K562 (cell line): ENCODE data around the gene USP16. TPM values are rescaled to one million over a fixed set of nuclear protein-coding genes. Genes with fewer than 3 reads are reported as not detected.

ENCODE experiments used
- BRD9 ChIP-seq: fragments of 450-650 bp; IDR thresholded peaks from 2 replicates; pipeline ENCODE4 v1.6.1; 2018; ENCODE audit warnings: low read depth; ENCODE audit not compliant: partially characterized antibody
- CAMTA2 ChIP-seq: fragments of 250-450 bp; sonication (Bioruptor Pico); conservative IDR thresholded peaks from 2 replicates; pipeline ENCODE4 v1.5.1; 2022
- ETV6 ChIP-seq, 3 experiments: fragments of 150-350 bp in 1 of 3; sonication (generic) in 1 of 3; formaldehyde crosslinking in 1 of 3; IDR thresholded peaks; 2 replicates each; pipeline versions ENCODE4 v1.6.1 to v1.8.0; 2014 to 2022; ENCODE audit warnings: borderline replicate concordance in 2 of 3, low read depth in 2 of 3, antibody characterized with exemption in 1 of 3, low read length in 1 of 3, mild to moderate bottlenecking in 1 of 3, missing genetic modification reagents in 1 of 3
- FOXJ2 ChIP-seq: fragments of 200-800 bp; sonication (Bioruptor generic); IDR thresholded peaks from 2 replicates; pipeline ENCODE4 v1.6.1; 2016; ENCODE audit warnings: missing genetic modification characterization, missing compliant biosample characterization
- HDAC6 ChIP-seq: IDR thresholded peaks from 2 replicates; pipeline ENCODE4 v1.6.1; 2012; ENCODE audit warnings: low read depth, mild to moderate bottlenecking, control low read depth, inconsistent platforms, low read length, moderate library complexity
- HEY1 ChIP-seq: fragments of 250-450 bp; sonication (Bioruptor Pico); IDR thresholded peaks from 2 replicates; pipeline ENCODE4 v1.5.0; 2020; ENCODE audit warnings: mild to moderate bottlenecking, moderate library complexity, borderline replicate concordance
- KDM4B ChIP-seq, 2 experiments: fragments of 450-650 bp in 1 of 2; sonication (generic) in 1 of 2; IDR thresholded peaks; 2 replicates each; pipeline ENCODE4 v1.6.1; 2016 to 2017; ENCODE audit warnings: borderline replicate concordance in 2 of 2, antibody characterized with exemption in 1 of 2, low read depth in 1 of 2, mild to moderate bottlenecking in 1 of 2
- KDM5B ChIP-seq: fragments of 200-600 bp; sonication (generic); IDR thresholded peaks from 2 replicates; pipeline ENCODE4 v1.6.1; 2012; ENCODE audit warnings: low read depth, mild to moderate bottlenecking, moderate library complexity, low read length, control low read depth, inconsistent platforms; ENCODE audit not compliant: insufficient replicate concordance
- LARP7 ChIP-seq: fragments of 450-650 bp; IDR thresholded peaks from 2 replicates; pipeline ENCODE4 v1.6.1; 2016
- MAFF ChIP-seq: IDR thresholded peaks from 2 replicates; pipeline ENCODE4 v1.6.1; 2012; ENCODE audit warnings: low read length, improper control_type of control experiment
- MAFG ChIP-seq: fragments of 450-650 bp; conservative IDR thresholded peaks from 2 replicates; pipeline ENCODE4 v1.6.1; 2016; ENCODE audit warnings: missing genetic modification characterization, missing compliant biosample characterization
- NR1H2 ChIP-seq: sonication (generic); formaldehyde crosslinking; IDR thresholded peaks from 2 replicates; pipeline ENCODE4 v1.4.0; 2020; ENCODE audit warnings: mild to moderate bottlenecking, missing genetic modification reagents
- PPARD ChIP-seq: fragments of 250-450 bp; sonication (Bioruptor Pico); IDR thresholded peaks from 2 replicates; pipeline ENCODE4 v1.8.0; 2022; ENCODE audit warnings: inconsistent platforms, mild to moderate bottlenecking, moderate library complexity
- TSC22D4 ChIP-seq: fragments of 450-650 bp; IDR thresholded peaks from 2 replicates; pipeline ENCODE4 v1.6.1; 2016; ENCODE audit warnings: missing genetic modification characterization, missing biosample characterization, control low read depth
- ZNF134 ChIP-seq: fragments of 250-450 bp; sonication (Bioruptor Pico); conservative IDR thresholded peaks from 2 replicates; pipeline ENCODE4 v1.4.0; 2020
- ZNF384 ChIP-seq: IDR thresholded peaks from 2 replicates; pipeline ENCODE4 v1.6.1; 2012; ENCODE audit warnings: low read depth, low read length, improper control_type of control experiment
- ZNF57 ChIP-seq: fragments of 450-650 bp; formaldehyde crosslinking; IDR thresholded peaks from 2 replicates; pipeline ENCODE4 v1.4.0; 2020; ENCODE audit warnings: mild to moderate bottlenecking, moderate library complexity
- polyA plus RNA-seq, 8 experiments: library from polyadenylated mRNA; depleted of rRNA in 4 of 8; stranded (reverse) in 5 of 8; unstranded in 3 of 8; fragments of >200 nt; fragmentation: Nextera tagmentation in 2 of 8; fragmentation: Illumina TruSeq in 1 of 8; extraction: Ambion mirVana in 2 of 8; extraction: Trizol in 1 of 8; gene quantifications; 2 replicates each; pipeline versions ENCODE4 v1.2.1 to v1.2.3, GENCODE V29; 2011 to 2014; ENCODE audit warnings: inconsistent platforms in 1 of 8, missing spikeins in 1 of 8
- total RNA-seq, 7 experiments: library from RNA; depleted of rRNA in 6 of 7; stranded (reverse); fragments of >200 nt in 6 of 7; fragmentation: Illumina TruSeq in 2 of 7; extraction: Trizol in 2 of 7; gene quantifications; 2 replicates each; pipeline versions ENCODE4 v1.2.1 to v1.2.3, GENCODE V29; 2011 to 2021; ENCODE audit warnings: low replicate concordance in 1 of 7
- TF ChIP-seq, protein P1 (sequence below): sonication (generic); formaldehyde crosslinking; IDR thresholded peaks from 2 replicates; pipeline ENCODE4 v1.8.0; 2023; ENCODE audit warnings: missing genetic modification reagents, mild to moderate bottlenecking, borderline replicate concordance
- TF ChIP-seq, protein P2 (sequence below): fragments of 250-450 bp; sonication (Bioruptor Pico); IDR thresholded peaks from 2 replicates; pipeline ENCODE4 v1.4.0; 2020; ENCODE audit warnings: mild to moderate bottlenecking
- TF ChIP-seq, protein P3 (sequence below): fragments of 250-450 bp; sonication (Bioruptor Pico); IDR thresholded peaks from 2 replicates; pipeline ENCODE4 v1.6.1; 2021; ENCODE audit warnings: mild to moderate bottlenecking

USP16 gene
- total and polyA plus RNA-seq, 9 of the 15 experiments (the other 6 are each of a cell fraction or from before 2014, with no cell fraction given): 38.4 to 90.9 (median 62.8) TPM

DNA sequence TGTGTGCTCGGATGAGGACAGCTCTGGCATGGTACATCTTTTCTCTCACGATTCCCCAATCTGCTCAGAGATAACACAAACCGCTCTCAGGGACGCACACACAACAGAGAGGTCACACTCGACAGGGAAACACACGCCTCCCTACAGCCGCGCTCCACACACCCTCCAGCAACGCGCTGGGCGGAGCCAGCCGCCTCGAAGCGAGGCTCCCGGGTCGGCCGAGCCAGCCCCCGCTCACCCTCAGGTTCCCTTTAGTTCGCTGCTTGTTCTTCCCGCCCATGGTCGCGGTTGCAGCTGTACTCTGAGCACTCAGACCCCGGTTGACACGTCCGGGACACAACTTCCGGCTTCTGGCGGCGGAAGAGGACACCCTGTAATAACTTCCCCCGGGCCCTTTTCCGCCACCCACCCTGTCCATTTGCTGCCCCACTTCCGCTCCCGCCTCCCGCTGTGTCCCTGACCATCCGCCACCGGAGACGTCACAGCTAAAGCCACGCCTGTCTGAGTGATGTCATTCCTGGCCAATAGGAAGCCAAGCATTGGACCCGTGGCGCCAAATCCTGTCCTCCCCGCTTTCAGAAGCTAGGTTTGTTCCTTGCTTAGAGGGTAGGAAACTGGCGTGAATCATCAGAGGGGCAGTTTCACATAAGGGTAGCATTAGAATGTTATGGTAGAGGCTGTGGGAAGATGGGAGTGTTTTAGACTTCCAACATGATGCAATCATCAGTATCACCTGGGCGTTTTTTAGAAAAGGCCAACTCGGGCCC lies 31.8 kb upstream of the USP16 start, which contains the start of gene LTN1 (continued):
- TF ChIP-seq, protein P1, sequence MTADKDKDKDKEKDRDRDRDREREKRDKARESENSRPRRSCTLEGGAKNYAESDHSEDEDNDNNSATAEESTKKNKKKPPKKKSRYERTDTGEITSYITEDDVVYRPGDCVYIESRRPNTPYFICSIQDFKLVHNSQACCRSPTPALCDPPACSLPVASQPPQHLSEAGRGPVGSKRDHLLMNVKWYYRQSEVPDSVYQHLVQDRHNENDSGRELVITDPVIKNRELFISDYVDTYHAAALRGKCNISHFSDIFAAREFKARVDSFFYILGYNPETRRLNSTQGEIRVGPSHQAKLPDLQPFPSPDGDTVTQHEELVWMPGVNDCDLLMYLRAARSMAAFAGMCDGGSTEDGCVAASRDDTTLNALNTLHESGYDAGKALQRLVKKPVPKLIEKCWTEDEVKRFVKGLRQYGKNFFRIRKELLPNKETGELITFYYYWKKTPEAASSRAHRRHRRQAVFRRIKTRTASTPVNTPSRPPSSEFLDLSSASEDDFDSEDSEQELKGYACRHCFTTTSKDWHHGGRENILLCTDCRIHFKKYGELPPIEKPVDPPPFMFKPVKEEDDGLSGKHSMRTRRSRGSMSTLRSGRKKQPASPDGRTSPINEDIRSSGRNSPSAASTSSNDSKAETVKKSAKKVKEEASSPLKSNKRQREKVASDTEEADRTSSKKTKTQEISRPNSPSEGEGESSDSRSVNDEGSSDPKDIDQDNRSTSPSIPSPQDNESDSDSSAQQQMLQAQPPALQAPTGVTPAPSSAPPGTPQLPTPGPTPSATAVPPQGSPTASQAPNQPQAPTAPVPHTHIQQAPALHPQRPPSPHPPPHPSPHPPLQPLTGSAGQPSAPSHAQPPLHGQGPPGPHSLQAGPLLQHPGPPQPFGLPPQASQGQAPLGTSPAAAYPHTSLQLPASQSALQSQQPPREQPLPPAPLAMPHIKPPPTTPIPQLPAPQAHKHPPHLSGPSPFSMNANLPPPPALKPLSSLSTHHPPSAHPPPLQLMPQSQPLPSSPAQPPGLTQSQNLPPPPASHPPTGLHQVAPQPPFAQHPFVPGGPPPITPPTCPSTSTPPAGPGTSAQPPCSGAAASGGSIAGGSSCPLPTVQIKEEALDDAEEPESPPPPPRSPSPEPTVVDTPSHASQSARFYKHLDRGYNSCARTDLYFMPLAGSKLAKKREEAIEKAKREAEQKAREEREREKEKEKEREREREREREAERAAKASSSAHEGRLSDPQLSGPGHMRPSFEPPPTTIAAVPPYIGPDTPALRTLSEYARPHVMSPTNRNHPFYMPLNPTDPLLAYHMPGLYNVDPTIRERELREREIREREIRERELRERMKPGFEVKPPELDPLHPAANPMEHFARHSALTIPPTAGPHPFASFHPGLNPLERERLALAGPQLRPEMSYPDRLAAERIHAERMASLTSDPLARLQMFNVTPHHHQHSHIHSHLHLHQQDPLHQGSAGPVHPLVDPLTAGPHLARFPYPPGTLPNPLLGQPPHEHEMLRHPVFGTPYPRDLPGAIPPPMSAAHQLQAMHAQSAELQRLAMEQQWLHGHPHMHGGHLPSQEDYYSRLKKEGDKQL (CRISPR knock-in tag): no peak
- no peak; the same call in none of the 2 replicates for TF ChIP-seq ZNF384
- TF ChIP-seq, protein P2, sequence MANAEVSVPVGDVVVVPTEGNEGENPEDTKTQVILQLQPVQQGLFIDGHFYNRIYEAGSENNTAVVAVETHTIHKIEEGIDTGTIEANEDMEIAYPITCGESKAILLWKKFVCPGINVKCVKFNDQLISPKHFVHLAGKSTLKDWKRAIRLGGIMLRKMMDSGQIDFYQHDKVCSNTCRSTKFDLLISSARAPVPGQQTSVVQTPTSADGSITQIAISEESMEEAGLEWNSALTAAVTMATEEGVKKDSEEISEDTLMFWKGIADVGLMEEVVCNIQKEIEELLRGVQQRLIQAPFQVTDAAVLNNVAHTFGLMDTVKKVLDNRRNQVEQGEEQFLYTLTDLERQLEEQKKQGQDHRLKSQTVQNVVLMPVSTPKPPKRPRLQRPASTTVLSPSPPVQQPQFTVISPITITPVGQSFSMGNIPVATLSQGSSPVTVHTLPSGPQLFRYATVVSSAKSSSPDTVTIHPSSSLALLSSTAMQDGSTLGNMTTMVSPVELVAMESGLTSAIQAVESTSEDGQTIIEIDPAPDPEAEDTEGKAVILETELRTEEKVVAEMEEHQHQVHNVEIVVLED (CRISPR knock-in tag): no peak
- peak; percentile 39 for TF ChIP-seq BRD9
- no peak; the same call in 1 of the 2 replicates for TF ChIP-seq HEY1 (CRISPR knock-in tag)
- TF ChIP-seq ETV6 (IDR thresholded peaks at IDR 0.05; ENCODE audit: borderline replicate concordance in 1 of 2, low read depth in 2 of 2, low read length in 1 of 2): peak in 1 of 2 experiments; percentile 58; a peak in 1 of 4 replicates
- TF ChIP-seq ETV6 (CRISPR knock-in tag; IDR thresholded peaks at IDR 0.05; ENCODE audit: borderline replicate concordance): no peak
- no peak for TF ChIP-seq MAFF
- TF ChIP-seq NR1H2: no peak
- no peak for TF ChIP-seq CAMTA2 (CRISPR knock-in tag)
- TF ChIP-seq, protein P3, sequence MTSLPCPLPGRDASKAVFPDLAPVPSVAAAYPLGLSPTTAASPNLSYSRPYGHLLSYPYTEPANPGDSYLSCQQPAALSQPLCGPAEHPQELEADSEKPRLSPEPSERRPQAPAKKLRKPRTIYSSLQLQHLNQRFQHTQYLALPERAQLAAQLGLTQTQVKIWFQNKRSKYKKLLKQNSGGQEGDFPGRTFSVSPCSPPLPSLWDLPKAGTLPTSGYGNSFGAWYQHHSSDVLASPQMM: no peak
- no peak for TF ChIP-seq TSC22D4 (tag)
- TF ChIP-seq HDAC6: peak; percentile 63; the same call in 1 of the 2 replicates
- no peak for TF ChIP-seq PPARD (CRISPR knock-in tag)
- peak; percentile 88 for TF ChIP-seq KDM5B
- no peak for TF ChIP-seq FOXJ2
- TF ChIP-seq KDM4B (IDR thresholded peaks at IDR 0.05; ENCODE audit: borderline replicate concordance in 2 of 2, low read depth in 1 of 2): peak in 1 of 2 experiments; percentile 99; a peak in 2 of 4 replicates
- 0 out of 2 replicates have a peak, but pooled peaks have one; percentile 18 for TF ChIP-seq LARP7
- TF ChIP-seq ZNF57 (CRISPR knock-in tag): 0 out of 2 replicates have a peak, but pooled peaks have one; percentile 14
- no peak for TF ChIP-seq MAFG (tag)
- TF ChIP-seq ZNF134: no peak
